ENCODE results near the gene TESK1.

DNA sequence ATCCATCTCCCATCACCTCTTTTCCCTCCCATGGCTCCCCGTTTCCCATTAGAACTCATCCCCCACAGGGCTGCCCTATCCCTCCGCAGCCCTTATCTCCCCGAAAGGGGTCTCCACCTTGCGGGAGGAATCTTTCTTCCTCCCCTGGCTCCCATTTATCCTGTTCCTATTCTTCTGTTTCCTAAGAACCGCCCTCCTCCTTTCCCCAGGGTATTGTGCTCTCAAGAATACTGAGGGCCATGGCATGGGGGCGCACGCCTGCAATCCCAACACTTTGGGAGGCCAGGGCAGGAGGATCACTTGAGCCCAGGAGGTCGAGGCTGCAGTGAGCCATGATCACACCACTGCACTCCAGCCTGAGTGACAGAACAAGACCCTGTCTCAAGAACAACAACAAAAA is 12.5 kb downstream of the TESK1 start:
- TF ChIP-seq, protein P1, sequence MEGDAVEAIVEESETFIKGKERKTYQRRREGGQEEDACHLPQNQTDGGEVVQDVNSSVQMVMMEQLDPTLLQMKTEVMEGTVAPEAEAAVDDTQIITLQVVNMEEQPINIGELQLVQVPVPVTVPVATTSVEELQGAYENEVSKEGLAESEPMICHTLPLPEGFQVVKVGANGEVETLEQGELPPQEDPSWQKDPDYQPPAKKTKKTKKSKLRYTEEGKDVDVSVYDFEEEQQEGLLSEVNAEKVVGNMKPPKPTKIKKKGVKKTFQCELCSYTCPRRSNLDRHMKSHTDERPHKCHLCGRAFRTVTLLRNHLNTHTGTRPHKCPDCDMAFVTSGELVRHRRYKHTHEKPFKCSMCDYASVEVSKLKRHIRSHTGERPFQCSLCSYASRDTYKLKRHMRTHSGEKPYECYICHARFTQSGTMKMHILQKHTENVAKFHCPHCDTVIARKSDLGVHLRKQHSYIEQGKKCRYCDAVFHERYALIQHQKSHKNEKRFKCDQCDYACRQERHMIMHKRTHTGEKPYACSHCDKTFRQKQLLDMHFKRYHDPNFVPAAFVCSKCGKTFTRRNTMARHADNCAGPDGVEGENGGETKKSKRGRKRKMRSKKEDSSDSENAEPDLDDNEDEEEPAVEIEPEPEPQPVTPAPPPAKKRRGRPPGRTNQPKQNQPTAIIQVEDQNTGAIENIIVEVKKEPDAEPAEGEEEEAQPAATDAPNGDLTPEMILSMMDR (IDR thresholded peaks at IDR 0.05): no peak
- TF ChIP-seq EZH2phosphoT487 (IDR thresholded peaks at IDR 0.05): no peak
- no peak for TF ChIP-seq EZH2 (IDR thresholded peaks at IDR 0.05)

All from neural progenitor cell (in vitro differentiated cells).